Erythroblast (primary cell): Measurements from ENCODE around the gene CISTR.

ENCODE experiments used
- GATA1 ChIP-seq: IDR thresholded peaks from 2 replicates; pipeline ENCODE4 v1.6.1; 2011; ENCODE audit warnings: low read depth, mild to moderate bottlenecking, control low read depth, low read length, moderate library complexity
- POLR2A ChIP-seq: IDR thresholded peaks from 2 replicates; pipeline ENCODE4 v1.6.1; 2011; ENCODE audit warnings: mild to moderate bottlenecking, low read length

DNA sequence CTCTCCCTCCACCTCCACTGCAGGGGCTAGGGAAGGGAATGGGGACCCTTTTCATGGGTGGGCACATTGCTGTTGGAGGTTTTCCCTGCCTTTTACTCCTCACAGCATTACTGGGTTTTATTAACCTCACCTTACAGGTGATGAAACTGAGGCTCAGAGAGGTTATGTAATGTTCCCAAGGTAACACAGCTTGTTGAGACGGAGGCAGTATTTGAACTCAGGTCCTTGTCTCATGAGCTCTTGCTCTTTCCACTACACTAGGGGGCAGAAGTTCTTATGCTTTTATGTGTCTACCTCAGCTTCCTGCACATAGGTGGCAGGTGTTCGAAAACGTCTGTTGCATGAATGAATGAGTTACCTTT, 11.7 kb downstream of the CISTR start:
- no peak for TF ChIP-seq POLR2A
- TF ChIP-seq GATA1: no peak
